Activated naive CD4-positive, alpha-beta T cell treated with anti-CD3 and anti-CD28 coated beads, Interleukin-2, amount 10 ng/mL, durations not matched to agents 7 days and 5 days (primary cell): Measurements from ENCODE around the gene TMEM253.

Experiments
- CTCF ChIA-PET: fragments of 350-600 bp; sonication (Branson Sonifier 250); formaldehyde crosslinking; loops from one replicate; lab custom pipeline; 2021; ENCODE audit warnings: antibody characterized with exemption; lab: Charles Lee
- DNase-seq: peaks from one replicate; pipeline ENCODE4 v3.0.0-alpha.2; 2020
- H3K27ac Mint-ChIP-seq: one replicate; pipeline ENCODE4 v1.8.0; 2021; ENCODE audit warnings: mild to moderate bottlenecking, moderate library complexity, mixed read lengths
- H3K27me3 Mint-ChIP-seq: one replicate; pipeline ENCODE4 v1.8.0; 2021; ENCODE audit warnings: mild to moderate bottlenecking, mixed read lengths
- H3K36me3 Mint-ChIP-seq: one replicate; pipeline ENCODE4 v1.8.0; 2021; ENCODE audit warnings: mixed read lengths
- H3K4me1 Mint-ChIP-seq: one replicate; pipeline ENCODE4 v1.8.0; 2021; ENCODE audit warnings: mixed read lengths
- H3K4me3 Mint-ChIP-seq: one replicate; pipeline ENCODE4 v1.8.0; 2021; ENCODE audit warnings: mild to moderate bottlenecking, moderate library complexity, mixed read lengths
- H3K9me3 Mint-ChIP-seq: one replicate; pipeline ENCODE4 v1.8.0; 2021; ENCODE audit warnings: mixed read lengths

TMEM253 gene

GRCh38 chr14:21075719-21076437 lies 25.0 kb upstream of the TMEM253 start:
- Mint-ChIP-seq H3K36me3 (no peaks in the 10 kb centered on the region), H3K4me3 (no peak overlapping the region), H3K27ac (no peak overlapping the region), H3K9me3 (no peaks in the 10 kb centered on the region), H3K4me1 (peaks cover 12% of the 10 kb centered on the region), H3K27me3 (peaks cover 79% of the 10 kb centered on the region)
- CTCF ChIA-PET: interaction anchor here (1.3 to 1.9 kb wide), 2 partner anchors 12 to 29 kb away, joined by 3 to 5 read pairs; no protein-coding TSS in a partner anchor
- DNase-seq: no peak

DNA sequence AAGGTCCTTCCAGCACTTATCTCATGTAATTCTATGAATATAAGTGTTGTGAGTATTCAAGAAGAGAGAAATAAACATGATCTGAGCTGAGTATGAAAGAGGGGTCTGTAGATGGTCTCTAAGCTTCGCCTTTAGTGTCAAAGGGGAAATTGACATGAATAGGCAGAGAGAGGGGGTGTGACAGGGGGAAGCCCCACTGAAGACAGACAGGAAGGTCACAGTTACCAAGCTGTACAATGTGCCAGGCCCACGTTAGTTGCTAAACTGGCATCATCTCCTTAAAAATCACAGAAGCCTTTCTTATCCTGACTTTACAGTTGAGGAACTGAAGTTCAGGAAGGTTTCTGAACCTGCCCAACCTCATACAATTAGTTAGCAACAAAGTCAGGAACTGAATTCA lies 23.2 kb upstream of the TMEM253 start:
- H3K27me3 Mint-ChIP-seq: peaks cover 61% of the 10 kb centered on the region
- H3K27ac Mint-ChIP-seq: no peak overlapping the region

GRCh38 chr14:21078287-21078686 lies 22.6 kb upstream of the TMEM253 start:
- Mint-ChIP-seq H3K4me3 (no peak overlapping the region), H3K27ac (no peak overlapping the region), H3K27me3 (peaks cover 55% of the 10 kb centered on the region), H3K9me3 (no peaks in the 10 kb centered on the region), H3K36me3 (no peaks in the 10 kb centered on the region), H3K4me1 (no peaks in the 10 kb centered on the region)
- DNase-seq: no peak
- CTCF ChIA-PET: interaction anchor here (1.7 to 2.3 kb wide), 3 partner anchors 11 to 26 kb away, joined by 6 to 9 read pairs (median 7); no protein-coding TSS in a partner anchor

More for the DNA sequence above, 23.2 kb upstream of the TMEM253 start:
- CTCF ChIA-PET: interaction anchor here (0.6 to 2.3 kb wide), 3 partner anchors 12 to 26 kb away, joined by 3 to 7 read pairs (median 6); no protein-coding TSS in a partner anchor
- Mint-ChIP-seq H3K36me3 (no peaks in the 10 kb centered on the region), H3K4me3 (no peak overlapping the region), H3K9me3 (no peaks in the 10 kb centered on the region), H3K4me1 (no peaks in the 10 kb centered on the region)
- no peak for DNase-seq

DNA sequence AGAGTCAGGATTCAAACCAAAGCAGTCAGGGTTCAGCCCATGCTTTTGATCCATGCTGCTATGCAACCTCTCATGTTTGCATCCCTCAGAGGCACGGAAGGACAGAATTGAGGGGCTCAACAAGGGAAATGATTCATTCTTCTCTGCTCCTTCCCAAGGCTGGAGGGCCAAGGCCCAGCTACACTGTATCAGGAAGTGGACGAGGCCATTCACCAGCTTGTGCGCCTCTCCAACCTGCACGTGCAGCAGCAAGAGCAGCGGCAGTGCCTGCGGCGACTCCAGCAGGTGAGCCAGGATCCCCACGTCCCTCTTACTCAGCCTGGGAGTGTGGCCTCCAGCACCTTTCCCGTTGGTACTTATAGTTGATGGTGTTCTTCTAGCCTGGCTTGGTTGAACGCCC lies 22.1 kb upstream of the TMEM253 start:
- Mint-ChIP-seq H3K4me1 (no peaks in the 10 kb centered on the region), H3K9me3 (no peaks in the 10 kb centered on the region), H3K36me3 (no peaks in the 10 kb centered on the region), H3K27ac (no peak overlapping the region), H3K4me3 (no peak overlapping the region), H3K27me3 (peaks cover 51% of the 10 kb centered on the region)
- CTCF ChIA-PET: interaction anchor here (1.7 to 2.3 kb wide), 3 partner anchors 11 to 25 kb away, joined by 6 to 9 read pairs (median 7); no protein-coding TSS in a partner anchor
- no peak for DNase-seq

DNA sequence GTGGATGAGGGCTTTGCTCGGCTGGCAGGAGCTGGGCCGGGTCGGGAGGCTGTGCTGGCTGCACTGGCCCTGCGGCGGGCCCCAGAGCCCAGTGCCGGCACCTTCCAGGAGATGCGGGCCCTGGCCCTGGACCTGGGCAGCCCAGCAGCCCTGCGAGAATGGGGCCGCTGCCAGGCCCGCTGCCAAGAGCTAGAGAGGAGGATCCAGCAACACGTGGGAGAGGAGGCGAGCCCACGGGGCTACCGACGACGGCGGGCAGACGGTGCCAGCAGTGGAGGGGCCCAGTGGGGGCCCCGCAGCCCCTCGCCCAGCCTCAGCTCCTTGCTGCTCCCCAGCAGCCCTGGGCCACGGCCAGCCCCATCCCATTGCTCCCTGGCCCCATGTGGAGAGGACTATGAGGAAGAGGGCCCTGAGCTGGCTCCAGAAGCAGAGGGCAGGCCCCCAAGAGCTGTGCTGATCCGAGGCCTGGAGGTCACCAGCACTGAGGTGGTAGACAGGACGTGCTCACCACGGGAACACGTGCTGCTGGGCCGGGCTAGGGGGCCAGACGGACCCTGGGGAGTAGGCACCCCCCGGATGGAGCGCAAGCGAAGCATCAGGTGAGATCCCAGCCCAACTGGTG lies 19.2 kb upstream of the TMEM253 start:
- CTCF ChIA-PET: interaction anchor here (1.5 kb wide), 1 partner anchor 22 kb away, joined by 5 read pairs; no protein-coding TSS in a partner anchor
- Mint-ChIP-seq H3K9me3 (no peaks in the 10 kb centered on the region), H3K4me3 (no peak overlapping the region), H3K27ac (no peak overlapping the region), H3K27me3 (peaks cover 27% of the 10 kb centered on the region), H3K36me3 (no peaks in the 10 kb centered on the region), H3K4me1 (peaks cover 2% of the 10 kb centered on the region)
- DNase-seq: no peak

- Mint-ChIP-seq H3K36me3 (no peaks in the 10 kb centered on the region), H3K9me3 (no peaks in the 10 kb centered on the region), H3K4me1 (peaks cover 15% of the 10 kb centered on the region), H3K4me3 (no peak overlapping the region), H3K27me3 (peaks cover 13% of the 10 kb centered on the region), H3K27ac (no peak overlapping the region)
- DNase-seq: no peak
- CTCF ChIA-PET: interaction anchor here (1.1 to 1.8 kb wide), 5 partner anchors 9 to 68 kb away, joined by 3 to 7 read pairs (median 4); partner anchors contain the start of gene ARHGEF40
Observed at GRCh38 chr14:21083565-21084325, 17.1 kb upstream of the TMEM253 start.

- H3K4me3 Mint-ChIP-seq: no peak overlapping the region
- H3K27ac Mint-ChIP-seq: no peak overlapping the region
- no peaks in the 10 kb centered on the region for H3K9me3 Mint-ChIP-seq
- DNase-seq: no peak
- CTCF ChIA-PET: interaction anchor here (1.1 to 1.8 kb wide), 4 partner anchors 8 to 20 kb away, joined by 3 to 7 read pairs (median 4); partner anchors contain the start of gene ARHGEF40
- H3K27me3 Mint-ChIP-seq: peaks cover 13% of the 10 kb centered on the region
- H3K36me3 Mint-ChIP-seq: no peaks in the 10 kb centered on the region
- H3K4me1 Mint-ChIP-seq: peaks cover 18% of the 10 kb centered on the region
Observed at GRCh38 chr14:21084396-21084795, 16.5 kb upstream of the TMEM253 start.

DNA sequence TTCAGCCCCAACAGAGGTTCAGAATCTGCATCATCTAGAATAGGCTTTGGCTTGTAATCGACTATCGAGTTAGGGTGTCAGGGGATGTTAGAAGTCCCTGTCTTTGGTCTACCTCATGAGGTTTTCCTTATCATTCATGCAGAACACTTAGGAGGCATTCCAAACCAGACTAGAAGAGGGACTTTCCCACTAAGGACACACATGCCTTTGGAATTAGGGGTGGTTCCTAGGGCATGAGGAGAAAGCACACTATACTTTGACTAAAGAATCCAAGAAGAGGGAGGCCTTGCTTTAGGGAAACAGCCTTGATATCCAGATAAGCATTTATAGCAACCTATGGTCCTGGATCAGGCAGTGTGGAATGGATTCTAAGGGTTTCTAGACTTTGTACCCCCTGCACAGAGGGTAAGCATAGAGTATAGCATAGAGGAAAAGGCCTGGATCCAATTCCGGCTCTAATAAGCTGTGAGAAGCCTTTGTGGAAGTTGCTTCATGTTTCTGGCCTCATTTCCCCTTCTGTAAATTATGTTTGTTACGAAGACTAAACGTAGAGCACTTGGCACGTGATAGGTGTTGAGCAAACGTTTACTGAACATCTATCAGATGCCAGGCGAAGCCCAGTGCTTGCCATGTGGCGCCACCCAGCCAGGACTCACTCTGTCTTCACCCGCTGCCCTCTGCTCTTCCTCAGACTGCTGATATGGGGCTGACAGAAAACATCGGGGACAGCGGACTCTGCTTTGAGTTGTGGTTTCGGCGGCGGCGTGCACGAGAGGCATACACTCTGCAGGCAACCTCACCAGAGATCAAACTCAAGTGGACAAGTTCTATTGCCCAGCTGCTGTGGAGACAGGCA lies 15.6 kb upstream of the TMEM253 start:
- Mint-ChIP-seq H3K27me3 (peaks cover 10% of the 10 kb centered on the region), H3K27ac (no peak overlapping the region), H3K9me3 (no peaks in the 10 kb centered on the region), H3K4me1 (peaks cover 18% of the 10 kb centered on the region), H3K4me3 (no peak overlapping the region), H3K36me3 (no peaks in the 10 kb centered on the region)
- CTCF ChIA-PET: interaction anchor here (1.3 to 1.8 kb wide), 3 partner anchors 8 to 19 kb away, joined by 3 to 7 read pairs (median 4); partner anchors contain the start of gene ARHGEF40
- DNase-seq: no peak

GRCh38 chr14:21086908-21087293 lies 14.0 kb upstream of the TMEM253 start:
- Mint-ChIP-seq H3K4me1 (peaks cover 18% of the 10 kb centered on the region), H3K27ac (no peak overlapping the region), H3K27me3 (peaks cover 7% of the 10 kb centered on the region), H3K9me3 (no peaks in the 10 kb centered on the region), H3K36me3 (no peaks in the 10 kb centered on the region), H3K4me3 (no peak overlapping the region)
- CTCF ChIA-PET: interaction anchor here (0.8 to 4.1 kb wide), 8 partner anchors 12 to 81 kb away, joined by 3 to 72 read pairs (median 20); partner anchors contain the start of genes ARHGEF40 and TMEM253
- no peak for DNase-seq

GRCh38 chr14:21087294-21088091 lies 13.4 kb upstream of the TMEM253 start:
- H3K27me3 Mint-ChIP-seq: peaks cover 9% of the 10 kb centered on the region
- H3K4me3 Mint-ChIP-seq: no peak overlapping the region
- H3K36me3 Mint-ChIP-seq: no peaks in the 10 kb centered on the region
- H3K27ac Mint-ChIP-seq: peak overlapping the region; percentile 9
- H3K9me3 Mint-ChIP-seq: no peaks in the 10 kb centered on the region
- CTCF ChIA-PET: interaction anchor here (0.8 to 4.1 kb wide), 9 partner anchors 12 to 116 kb away, joined by 3 to 72 read pairs (median 3); partner anchors contain the start of genes ARHGEF40 and TMEM253
- DNase-seq: peak; percentile 77
- H3K4me1 Mint-ChIP-seq: peaks cover 19% of the 10 kb centered on the region

GRCh38 chr14:21088687-21089086 lies 12.2 kb upstream of the TMEM253 start:
- no peak overlapping the region for H3K4me3 Mint-ChIP-seq
- peaks cover 23% of the 10 kb centered on the region for H3K4me1 Mint-ChIP-seq
- CTCF ChIA-PET: interaction anchor here (0.9 to 4.1 kb wide), 10 partner anchors 11 to 104 kb away, joined by 3 to 72 read pairs (median 10); partner anchors contain the start of genes ARHGEF40 and TMEM253
- no peak overlapping the region for H3K27ac Mint-ChIP-seq
- DNase-seq: no peak
- H3K36me3 Mint-ChIP-seq: no peaks in the 10 kb centered on the region
- H3K27me3 Mint-ChIP-seq: peaks cover 20% of the 10 kb centered on the region
- no peaks in the 10 kb centered on the region for H3K9me3 Mint-ChIP-seq

GRCh38 chr14:21089271-21089670 lies 11.6 kb upstream of the TMEM253 start:
- no peaks in the 10 kb centered on the region for H3K9me3 Mint-ChIP-seq
- peaks cover 23% of the 10 kb centered on the region for H3K4me1 Mint-ChIP-seq
- no peaks in the 10 kb centered on the region for H3K36me3 Mint-ChIP-seq
- CTCF ChIA-PET: interaction anchor here (0.8 to 4.1 kb wide), 11 partner anchors 12 to 103 kb away, joined by 3 to 72 read pairs (median 7); partner anchors contain the start of genes ARHGEF40 and TMEM253
- peaks cover 25% of the 10 kb centered on the region for H3K27me3 Mint-ChIP-seq
- no peak overlapping the region for H3K27ac Mint-ChIP-seq
- no peak for DNase-seq
- no peak overlapping the region for H3K4me3 Mint-ChIP-seq
